Fibroblast of lung (primary cell): ENCODE results near the gene TBC1D5.

Experiments
- EZH2 ChIP-seq: IDR thresholded peaks from 2 replicates; pipeline ENCODE4 v1.5.1; 2012; ENCODE audit warnings: low read length, control low read depth, mild to moderate bottlenecking; ENCODE audit errors: missing control alignments
- TF ChIP-seq, protein P1 (sequence below), 2 donors: IDR thresholded peaks in 1 of 2; conservative IDR thresholded peaks in 1 of 2; 1 replicate in 1 of 2; 2 replicates in 1 of 2; pipeline ENCODE4 v1.5.1; 2011 to 2012; ENCODE audit warnings: low read length in 2 of 2, control low read depth in 1 of 2, inconsistent platforms in 1 of 2, low read depth in 1 of 2, mild to moderate bottlenecking in 1 of 2

DNA sequence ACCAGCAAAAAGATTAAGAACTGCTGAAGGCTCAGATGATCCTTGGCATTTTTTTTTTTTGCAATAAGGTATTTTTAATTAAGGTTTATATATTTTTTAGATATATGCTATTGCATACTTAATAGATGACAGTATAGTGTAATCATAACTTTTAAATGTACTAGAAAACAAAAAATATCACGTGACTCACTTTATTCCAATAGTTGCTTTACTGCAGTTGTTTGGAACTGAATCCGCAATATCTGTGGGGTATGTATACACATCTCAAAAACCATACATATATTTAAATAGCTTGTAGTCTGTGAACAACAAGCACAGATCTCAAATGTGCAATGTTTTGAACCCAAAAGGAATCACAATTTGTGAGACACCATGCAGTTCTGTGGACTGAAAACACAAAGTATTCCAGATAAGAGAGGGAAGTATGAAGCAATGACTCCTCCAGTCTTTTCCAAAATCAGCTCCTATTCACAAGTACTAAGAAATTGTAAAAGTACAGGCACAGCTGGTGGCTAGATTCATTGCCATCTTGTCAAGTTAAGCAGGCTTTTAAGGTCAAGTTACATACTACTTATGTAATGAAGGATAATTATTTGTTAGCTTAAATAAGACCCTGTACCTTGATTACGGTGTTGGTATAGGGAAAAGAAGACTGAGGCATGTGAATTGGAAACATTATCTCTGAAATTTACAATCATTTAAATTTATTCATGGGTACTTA is 331.1 kb downstream of the TBC1D5 start:
- TF ChIP-seq, protein P1, sequence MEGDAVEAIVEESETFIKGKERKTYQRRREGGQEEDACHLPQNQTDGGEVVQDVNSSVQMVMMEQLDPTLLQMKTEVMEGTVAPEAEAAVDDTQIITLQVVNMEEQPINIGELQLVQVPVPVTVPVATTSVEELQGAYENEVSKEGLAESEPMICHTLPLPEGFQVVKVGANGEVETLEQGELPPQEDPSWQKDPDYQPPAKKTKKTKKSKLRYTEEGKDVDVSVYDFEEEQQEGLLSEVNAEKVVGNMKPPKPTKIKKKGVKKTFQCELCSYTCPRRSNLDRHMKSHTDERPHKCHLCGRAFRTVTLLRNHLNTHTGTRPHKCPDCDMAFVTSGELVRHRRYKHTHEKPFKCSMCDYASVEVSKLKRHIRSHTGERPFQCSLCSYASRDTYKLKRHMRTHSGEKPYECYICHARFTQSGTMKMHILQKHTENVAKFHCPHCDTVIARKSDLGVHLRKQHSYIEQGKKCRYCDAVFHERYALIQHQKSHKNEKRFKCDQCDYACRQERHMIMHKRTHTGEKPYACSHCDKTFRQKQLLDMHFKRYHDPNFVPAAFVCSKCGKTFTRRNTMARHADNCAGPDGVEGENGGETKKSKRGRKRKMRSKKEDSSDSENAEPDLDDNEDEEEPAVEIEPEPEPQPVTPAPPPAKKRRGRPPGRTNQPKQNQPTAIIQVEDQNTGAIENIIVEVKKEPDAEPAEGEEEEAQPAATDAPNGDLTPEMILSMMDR (conservative IDR thresholded peaks at IDR 0.05 in 1 of 2, IDR thresholded peaks at IDR 0.05 in 1 of 2; ENCODE audit: low read depth in 1 of 2, low read length in 2 of 2), result no peak
- TF ChIP-seq EZH2, result no peak
